Activated B cell treated with CpG ODN at 0.5 μM for 24 hours (primary cell): Measurements from ENCODE around the gene PCDHA7. TPM values are rescaled to one million over a fixed set of nuclear protein-coding genes. Genes with fewer than 3 reads are reported as not detected.
"Not testable (repeated sequence)": the region's sequence is repeated elsewhere in the genome, so short reads cannot be mapped to it uniquely, and the experiment has no call there.

Source experiments
- ATAC-seq: fragments of 200-7000 bp; cut with Tn5 transposase; one replicate; pipeline ENCODE4 v1.10.0; 2021; ENCODE audit warnings: low read depth, mild to moderate bottlenecking, moderate library complexity
- CTCF ChIA-PET: fragments of 350-600 bp; sonication (Branson Sonifier 250); formaldehyde crosslinking; loops from one replicate; lab custom pipeline; 2021; ENCODE audit warnings: antibody characterized with exemption; lab: Charles Lee
- POLR2A ChIA-PET: fragments of 350-600 bp; sonication (Branson Sonifier 250); formaldehyde crosslinking; loops from one replicate; lab custom pipeline; 2021; ENCODE audit warnings: antibody characterized with exemption; lab: Charles Lee
- DNase-seq: peaks from one replicate; pipeline ENCODE4 v3.0.0; 2022
- H3K27ac Mint-ChIP-seq: one replicate; pipeline ENCODE4 v1.8.0; 2020; ENCODE audit warnings: mixed read lengths
- H3K27me3 Mint-ChIP-seq: one replicate; pipeline ENCODE4 v1.8.0; 2021; ENCODE audit warnings: mixed read lengths
- H3K36me3 Mint-ChIP-seq: one replicate; pipeline ENCODE4 v1.8.0; 2021; ENCODE audit warnings: low read depth, mixed read lengths
- H3K4me1 Mint-ChIP-seq: one replicate; pipeline ENCODE4 v1.8.0; 2021; ENCODE audit warnings: mixed read lengths
- H3K4me3 Mint-ChIP-seq: one replicate; pipeline ENCODE4 v1.8.0; 2020; ENCODE audit warnings: mild to moderate bottlenecking, mixed read lengths
- H3K9me3 Mint-ChIP-seq: one replicate; pipeline ENCODE4 v1.8.0; 2020; ENCODE audit warnings: mixed read lengths
- CTCF ChIP-seq: fragments of 200-600 bp; IDR thresholded peaks from one replicate; pipeline ENCODE4 v1.8.0; 2022; ENCODE audit warnings: antibody characterized with exemption, mild to moderate bottlenecking
- intact Hi-C: fragments of 100-400 bp; cut with micrococcal nuclease; formaldehyde crosslinking; loops from one replicate; pipeline ENCODE4 v1.15.1; 2024
- total RNA-seq: library from RNA; stranded (reverse); gene quantifications from 2 replicates; pipeline ENCODE4 v1.2.3, GENCODE V29; 2022

The PCDHA7 gene
- not detected in 2 replicates for total RNA-seq

GRCh38 chr5:140833993-140834392, at the start of gene PCDHA7:
Gene PCDHA7, plus strand, starts transcription at chr5:140834269. Its CDS starts 115 bp downstream, at chr5:140834384.
- Mint-ChIP-seq H3K9me3 (peaks cover 4% of the 10 kb centered on the region), H3K36me3 (no peaks in the 10 kb centered on the region), H3K4me3 (no peak within 1 kb of the TSS), H3K4me1 (no peaks in the 10 kb centered on the region), H3K27ac (no peak within 1 kb of the TSS), H3K27me3 (peaks cover 14% of the 10 kb centered on the region)
- DNase-seq (no peak), ATAC-seq (no peak)
- TF ChIP-seq CTCF = no peak
- CTCF ChIA-PET = no interaction called here
- intact Hi-C loops = no loop called here
- POLR2A ChIA-PET = no interaction called here

- Mint-ChIP-seq H3K4me3 (no peak within 1 kb of the TSS), H3K36me3 (peaks cover 8% of the 10 kb centered on the region), H3K4me1 (no peaks in the 10 kb centered on the region), H3K27ac (no peak within 1 kb of the TSS), H3K27me3 (peaks cover 12% of the 10 kb centered on the region), H3K9me3 (peaks cover 28% of the 10 kb centered on the region)
- TF ChIP-seq CTCF = no peak
- DNase-seq = no peak
- intact Hi-C loops = no loop called here
- no peak for ATAC-seq
- CTCF ChIA-PET = no interaction called here
- POLR2A ChIA-PET = no interaction called here
These were observed 48.0 kb upstream of the PCDHA7 start, which contains the start of gene PCDHA1 for GRCh38 chr5:140785905-140786686. Gene PCDHA1, plus strand, starts transcription at chr5:140786140.

- H3K27ac Mint-ChIP-seq, DNase-seq, POLR2A ChIA-PET, ATAC-seq, intact Hi-C loops, CTCF ChIA-PET, H3K4me3 Mint-ChIP-seq, H3K4me1 Mint-ChIP-seq, H3K36me3 Mint-ChIP-seq: not testable (repeated sequence)
- peaks cover 16% of the 10 kb centered on the region for H3K27me3 Mint-ChIP-seq
- H3K9me3 Mint-ChIP-seq = peaks cover 30% of the 10 kb centered on the region
These were observed 46.6 kb upstream of the PCDHA7 start for GRCh38 chr5:140787422-140787821.

GRCh38 chr5:140787849-140788504, 46.1 kb upstream of the PCDHA7 start:
- H3K36me3 Mint-ChIP-seq, H3K27ac Mint-ChIP-seq, ATAC-seq, DNase-seq, H3K4me3 Mint-ChIP-seq, H3K4me1 Mint-ChIP-seq, CTCF ChIA-PET, intact Hi-C loops, POLR2A ChIA-PET: not testable (repeated sequence)
- H3K27me3 Mint-ChIP-seq = peaks cover 19% of the 10 kb centered on the region
- H3K9me3 Mint-ChIP-seq = peaks cover 33% of the 10 kb centered on the region

- no peak for TF ChIP-seq CTCF
- no peak for ATAC-seq
- Mint-ChIP-seq H3K9me3 (peaks cover 27% of the 10 kb centered on the region), H3K4me3 (no peak overlapping the region), H3K27me3 (peaks cover 21% of the 10 kb centered on the region), H3K36me3 (peaks cover 5% of the 10 kb centered on the region), H3K4me1 (no peaks in the 10 kb centered on the region), H3K27ac (no peak overlapping the region)
- CTCF ChIA-PET = no interaction called here
- POLR2A ChIA-PET = no interaction called here
- intact Hi-C loops = no loop called here
- DNase-seq = no peak
These were observed 43.0 kb upstream of the PCDHA7 start for GRCh38 chr5:140791089-140791488.

GRCh38 chr5:140794595-140795258, 39.3 kb upstream of the PCDHA7 start, which contains the start of gene PCDHA2:
Gene PCDHA2, plus strand, starts transcription at chr5:140794852.
- ChIA-PET CTCF (no interaction called here), POLR2A (no interaction called here)
- no peak within 1 kb of the TSS for H3K4me3 Mint-ChIP-seq
- intact Hi-C loops = no loop called here
- H3K27me3 Mint-ChIP-seq = peaks cover 12% of the 10 kb centered on the region
- H3K36me3 Mint-ChIP-seq = peaks cover 2% of the 10 kb centered on the region
- ATAC-seq (no peak), DNase-seq (no peak)
- H3K4me1 Mint-ChIP-seq = no peaks in the 10 kb centered on the region
- no peak within 1 kb of the TSS for H3K27ac Mint-ChIP-seq
- peaks cover 26% of the 10 kb centered on the region for H3K9me3 Mint-ChIP-seq
- no peak for TF ChIP-seq CTCF
